GM21390 (cell line): ENCODE data around the gene TAF1C.

ENCODE experiments used
- ATAC-seq: cut with Tn5 transposase; IDR thresholded peaks from one replicate; pipeline ENCODE4 v1.9.1; 2021; ENCODE audit not compliant: unreplicated experiment

TAF1C gene

GRCh38 chr16:84136331-84137125, 50.3 kb downstream of the TAF1C start:
- no peak for ATAC-seq

- no peak for ATAC-seq
Measured at GRCh38 chr16:84132527-84133285, 54.2 kb downstream of the TAF1C start.

GRCh38 chr16:84131117-84131516, 55.7 kb downstream of the TAF1C start:
- no peak for ATAC-seq
